NCI-H2029 (cell line): ENCODE results near the gene CCSER1.
"Not testable (repeated sequence)": the region's sequence is repeated elsewhere in the genome, so short reads cannot be mapped to it uniquely, and the experiment has no call there.

Experiments
- DNase-seq: peaks from one replicate; lab custom pipeline; 2025; lab: John Stamatoyannopoulos, UW

CCSER1 gene

GRCh38 chr4:91373546-91373945, 1246.4 kb downstream of the CCSER1 start:
- no peak for DNase-seq

- not testable (repeated sequence) for DNase-seq
These were observed 1278.2 kb downstream of the CCSER1 start for GRCh38 chr4:91405431-91405830.

GRCh38 chr4:91422011-91422410, 1294.8 kb downstream of the CCSER1 start:
- no peak for DNase-seq

GRCh38 chr4:91426725-91427124, 1299.5 kb downstream of the CCSER1 start:
- DNase-seq: no peak

GRCh38 chr4:91427171-91427570, 1300.0 kb downstream of the CCSER1 start:
- no peak for DNase-seq

GRCh38 chr4:91434631-91435030, 1307.4 kb downstream of the CCSER1 start:
- no peak for DNase-seq

- no peak for DNase-seq
These were observed 1309.4 kb downstream of the CCSER1 start for GRCh38 chr4:91436556-91436955.

GRCh38 chr4:91447168-91447567, 1320.0 kb downstream of the CCSER1 start:
- DNase-seq: no peak

GRCh38 chr4:91448668-91449330, 1321.6 kb downstream of the CCSER1 start:
- DNase-seq: no peak

GRCh38 chr4:91454111-91454510, 1326.9 kb downstream of the CCSER1 start:
- DNase-seq: no peak

GRCh38 chr4:91462566-91462965, 1335.4 kb downstream of the CCSER1 start:
- not testable (repeated sequence) for DNase-seq

GRCh38 chr4:91470671-91471070, 1343.5 kb downstream of the CCSER1 start:
- DNase-seq: no peak

GRCh38 chr4:91471280-91471679, 1344.1 kb downstream of the CCSER1 start:
- DNase-seq: no peak

- DNase-seq: no peak
These were observed 1344.9 kb downstream of the CCSER1 start for GRCh38 chr4:91472046-91472445.

GRCh38 chr4:91485415-91485814, 1358.2 kb downstream of the CCSER1 start:
- DNase-seq: no peak

- DNase-seq: no peak
These were observed 1361.8 kb downstream of the CCSER1 start for GRCh38 chr4:91488946-91489345.

GRCh38 chr4:91497892-91498291, 1370.7 kb downstream of the CCSER1 start:
- no peak for DNase-seq

- DNase-seq: no peak
These were observed 1375.2 kb downstream of the CCSER1 start for GRCh38 chr4:91502365-91502764.

GRCh38 chr4:91513326-91513725, 1386.1 kb downstream of the CCSER1 start:
- DNase-seq: no peak

- DNase-seq: no peak
These were observed 1392.0 kb downstream of the CCSER1 start for GRCh38 chr4:91519155-91519554.

- DNase-seq: no peak
These were observed 1398.4 kb downstream of the CCSER1 start for GRCh38 chr4:91525621-91526020.

- no peak for DNase-seq
These were observed 1399.9 kb downstream of the CCSER1 start for GRCh38 chr4:91527056-91527455.

GRCh38 chr4:91567594-91567993, 1440.4 kb downstream of the CCSER1 start:
- no peak for DNase-seq

GRCh38 chr4:91577864-91578263, 1450.7 kb downstream of the CCSER1 start:
- no peak for DNase-seq
